Type B pancreatic cell (in vitro differentiated cells): ENCODE data around the gene DPEP2. TPM values are rescaled to one million over a fixed set of nuclear protein-coding genes. Genes with fewer than 3 reads are reported as not detected.
"Not testable (repeated sequence)": the region's sequence is repeated elsewhere in the genome, so short reads cannot be mapped to it uniquely, and the experiment has no call there.

Source experiments
- DNase-seq: peaks from one replicate; pipeline ENCODE4 v3.0.0; 2021; ENCODE audit warnings: mixed read lengths; ENCODE audit not compliant: unreplicated experiment; ENCODE audit errors: extremely low spot score
- H3K27ac Mint-ChIP-seq: 2 replicates; pipeline ENCODE4 v1.8.0; 2021; ENCODE audit warnings: mild to moderate bottlenecking, mixed read lengths
- H3K27me3 Mint-ChIP-seq: 2 replicates; pipeline ENCODE4 v1.8.0; 2021; ENCODE audit warnings: mixed read lengths
- H3K36me3 Mint-ChIP-seq: 2 replicates; pipeline ENCODE4 v1.8.0; 2021; ENCODE audit warnings: mixed read lengths
- H3K4me1 Mint-ChIP-seq: one replicate; pipeline ENCODE4 v1.8.0; 2021; ENCODE audit warnings: mixed read lengths; ENCODE audit not compliant: unreplicated experiment
- H3K4me3 Mint-ChIP-seq: 2 replicates; pipeline ENCODE4 v1.8.0; 2021; ENCODE audit warnings: mild to moderate bottlenecking, mixed read lengths
- H3K9me3 Mint-ChIP-seq: 2 replicates; pipeline ENCODE4 v1.8.0; 2021; ENCODE audit warnings: mixed read lengths
- CTCF ChIP-seq: fragments of 200-600 bp; sonication (generic); conservative IDR thresholded peaks from 2 replicates; pipeline ENCODE4 v1.5.0; 2021; ENCODE audit warnings: antibody characterized with exemption, mild to moderate bottlenecking
- total RNA-seq: library from RNA; stranded (reverse); gene quantifications from 2 replicates; pipeline ENCODE4 v1.2.1, GENCODE V29; 2021; ENCODE audit warnings: low replicate concordance

DPEP2 gene
- total RNA-seq, 1 donor from 2014 or later = not detected

GRCh38 chr16:67942200-67942509 is 57.1 kb downstream of the DPEP2 start:
- no peak overlapping the region for H3K27ac Mint-ChIP-seq
- peaks cover 6% of the 10 kb centered on the region for H3K4me1 Mint-ChIP-seq
- peak; percentile 82 for TF ChIP-seq CTCF
- no peak overlapping the region for H3K4me3 Mint-ChIP-seq
- no peaks in the 10 kb centered on the region for H3K9me3 Mint-ChIP-seq
- no peaks in the 10 kb centered on the region for H3K36me3 Mint-ChIP-seq
- no peaks in the 10 kb centered on the region for H3K27me3 Mint-ChIP-seq
- no peak for DNase-seq

GRCh38 chr16:67941469-67942199 is 57.6 kb downstream of the DPEP2 start:
- Mint-ChIP-seq H3K9me3 (no peaks in the 10 kb centered on the region), H3K4me1 (peaks cover 11% of the 10 kb centered on the region), H3K27me3 (no peaks in the 10 kb centered on the region), H3K4me3 (no peak overlapping the region), H3K36me3 (no peaks in the 10 kb centered on the region), H3K27ac (no peak overlapping the region)
- DNase-seq = no peak
- TF ChIP-seq CTCF = no peak

- DNase-seq = no peak
- H3K36me3 Mint-ChIP-seq = peaks cover 3% of the 10 kb centered on the region
- TF ChIP-seq CTCF = no peak
- H3K4me1 Mint-ChIP-seq = peaks cover 11% of the 10 kb centered on the region
- H3K9me3 Mint-ChIP-seq = no peaks in the 10 kb centered on the region
- H3K27ac Mint-ChIP-seq = no peak overlapping the region
- peaks cover 2% of the 10 kb centered on the region for H3K27me3 Mint-ChIP-seq
- no peak overlapping the region for H3K4me3 Mint-ChIP-seq
These were observed 58.7 kb downstream of the DPEP2 start for GRCh38 chr16:67940446-67941089.

- Mint-ChIP-seq H3K9me3 (no peaks in the 10 kb centered on the region), H3K4me1 (peaks cover 19% of the 10 kb centered on the region), H3K27ac (no peak overlapping the region), H3K27me3 (peaks cover 2% of the 10 kb centered on the region), H3K4me3 (no peak overlapping the region), H3K36me3 (peaks cover 3% of the 10 kb centered on the region)
- TF ChIP-seq CTCF = no peak
- DNase-seq = no peak
These were observed 59.5 kb downstream of the DPEP2 start for GRCh38 chr16:67939507-67940445.

GRCh38 chr16:67937713-67938112 is 61.6 kb downstream of the DPEP2 start:
- not testable (repeated sequence) for H3K36me3 Mint-ChIP-seq, H3K27ac Mint-ChIP-seq, H3K27me3 Mint-ChIP-seq, DNase-seq, H3K9me3 Mint-ChIP-seq
- Mint-ChIP-seq H3K4me3 (peak overlapping the region; percentile 100), H3K4me1 (peaks cover 21% of the 10 kb centered on the region)

Other genes starting within 250 kb of the DPEP2 start
- 27.3 and 27.5 TPM in 2 replicates for gene RANBP10, start 192.9 kb downstream of the DPEP2 start, total RNA-seq
- gene TSNAXIP1, start 192.6 kb downstream of the DPEP2 start, total RNA-seq = 3.9 and 7.2 TPM in 2 replicates
- 25.5 and 35.1 TPM in 2 replicates for gene THAP11, start 157.2 kb downstream of the DPEP2 start, total RNA-seq
- gene NUTF2, start 152.6 kb downstream of the DPEP2 start, total RNA-seq = 144 and 149 TPM in 2 replicates
- 67.6 and 74.2 TPM in 2 replicates for gene CENPT, start 151.8 kb downstream of the DPEP2 start, total RNA-seq
- gene EDC4, start 126.4 kb downstream of the DPEP2 start, total RNA-seq = 77.5 and 81.1 TPM in 2 replicates
- gene NRN1L, start 114.6 kb downstream of the DPEP2 start, total RNA-seq = 0.80 and 1.1 TPM in 2 replicates
- 39.2 and 41.5 TPM in 2 replicates for gene PSKH1, start 106.2 kb downstream of the DPEP2 start, total RNA-seq
- 0.59 and 1.4 TPM in 2 replicates for gene CTRL, start 67.6 kb downstream of the DPEP2 start, total RNA-seq
- 51.9 and 68.8 TPM in 2 replicates for gene PSMB10, start 62.6 kb downstream of the DPEP2 start, total RNA-seq
- gene LCAT, start 55.4 kb downstream of the DPEP2 start, total RNA-seq = 20.2 and 26.1 TPM in 2 replicates
- 48.1 and 68.8 TPM in 2 replicates for gene SLC12A4, start 30.8 kb downstream of the DPEP2 start, total RNA-seq
- not detected in 2 replicates for gene DPEP3, start 19.0 kb downstream of the DPEP2 start, total RNA-seq
- gene DPEP2NB, start 16.4 kb upstream of the DPEP2 start, total RNA-seq = not detected in 2 replicates
- 14.7 and 15.2 TPM in 2 replicates for gene DDX28, start 23.7 kb upstream of the DPEP2 start, total RNA-seq
- 21.7 and 24.1 TPM in 2 replicates for gene DUS2, start 23.8 kb upstream of the DPEP2 start, total RNA-seq
- 37.5 and 55.5 TPM in 2 replicates for gene NFATC3, start 85.9 kb upstream of the DPEP2 start, total RNA-seq
- 65.6 and 150 TPM in 2 replicates for gene ESRP2, start 236.6 kb upstream of the DPEP2 start, total RNA-seq
- 20.1 and 22.1 TPM in 2 replicates for gene PLA2G15, start 245.9 kb upstream of the DPEP2 start, total RNA-seq